H1 (cell line): ENCODE data around the gene ERI2. TPM values are rescaled to one million over a fixed set of nuclear protein-coding genes. Genes with fewer than 3 reads are reported as not detected.

Experiments used
- CREB1 ChIP-seq: IDR thresholded peaks from 2 replicates; pipeline ENCODE4 v1.6.1; 2012; ENCODE audit warnings: inconsistent platforms
- E2F6 ChIP-seq: IDR thresholded peaks from 2 replicates; pipeline ENCODE4 v1.6.1; 2012; ENCODE audit warnings: inconsistent platforms
- KDM4A ChIP-seq: IDR thresholded peaks from one replicate; pipeline ENCODE4 v1.7.1; 2012; ENCODE audit warnings: low read depth, mild to moderate bottlenecking, moderate library complexity, low read length, inconsistent platforms; ENCODE audit not compliant: severe bottlenecking
- RBBP5 ChIP-seq: IDR thresholded peaks from 2 replicates; pipeline ENCODE4 v1.7.1; 2012; ENCODE audit warnings: low read depth, mild to moderate bottlenecking, inconsistent platforms, low read length, moderate library complexity, borderline replicate concordance
- SIN3A ChIP-seq, 2 experiments: IDR thresholded peaks in 1 of 2; conservative IDR thresholded peaks in 1 of 2; 2 replicates each; pipeline ENCODE4 v1.6.1; 2011 to 2012; ENCODE audit warnings: low read length in 2 of 2, improper control_type of control experiment in 1 of 2, low read depth in 1 of 2, mild to moderate bottlenecking in 1 of 2
- ZNF274 ChIP-seq: IDR thresholded peaks from 2 replicates; pipeline ENCODE4 v1.7.0; 2012; ENCODE audit warnings: low read length, borderline replicate concordance; ENCODE audit errors: extremely low read depth
- polyA plus RNA-seq, 7 experiments: library from polyadenylated mRNA; depleted of rRNA in 3 of 7; stranded (reverse) in 5 of 7; unstranded in 2 of 7; fragments of >200 nt in 5 of 7; fragments of 200-250 nt in 2 of 7; gene quantifications; 1 replicate in 5 of 7; 2 replicates in 1 of 7; 4 replicates in 1 of 7; pipeline versions ENCODE4 v1.2.1 to v1.2.3, GENCODE V29; 2011 to 2013; ENCODE audit warnings: missing spikeins in 2 of 7, mixed read lengths in 2 of 7
- total RNA-seq: library from RNA; stranded (reverse); fragmentation: NEBNext Ultra II Directional; extraction: Animal tissue kit (Norgen Biotek cat#: 25700); gene quantifications from 2 replicates; pipeline ENCODE4 v1.2.1, GENCODE V29; 2021

The ERI2 gene
- total and polyA plus RNA-seq, 2 of the 8 experiments (the other 6 are each of a cell fraction or from before 2014, with no cell fraction given): 11.0 to 12.6 TPM

- no peak for TF ChIP-seq ZNF274
- TF ChIP-seq RBBP5: no peak
- no peak for TF ChIP-seq KDM4A
- no peak for TF ChIP-seq E2F6
- no peak for TF ChIP-seq SIN3A (conservative IDR thresholded peaks at IDR 0.05 in 1 of 2, IDR thresholded peaks at IDR 0.05 in 1 of 2; ENCODE audit: low read depth in 1 of 2, low read length in 2 of 2)
- no peak for TF ChIP-seq CREB1
Measured at GRCh38 chr16:20755238-20755637, 51.0 kb downstream of the ERI2 start (continued).
